T-helper 22 cell (primary cell): ENCODE results near the gene NTN1.

Experiments
- DNase-seq: peaks from one replicate; pipeline ENCODE4 v3.0.0-alpha.2; 2020; ENCODE audit warnings: low read depth

Gene NTN1

DNA sequence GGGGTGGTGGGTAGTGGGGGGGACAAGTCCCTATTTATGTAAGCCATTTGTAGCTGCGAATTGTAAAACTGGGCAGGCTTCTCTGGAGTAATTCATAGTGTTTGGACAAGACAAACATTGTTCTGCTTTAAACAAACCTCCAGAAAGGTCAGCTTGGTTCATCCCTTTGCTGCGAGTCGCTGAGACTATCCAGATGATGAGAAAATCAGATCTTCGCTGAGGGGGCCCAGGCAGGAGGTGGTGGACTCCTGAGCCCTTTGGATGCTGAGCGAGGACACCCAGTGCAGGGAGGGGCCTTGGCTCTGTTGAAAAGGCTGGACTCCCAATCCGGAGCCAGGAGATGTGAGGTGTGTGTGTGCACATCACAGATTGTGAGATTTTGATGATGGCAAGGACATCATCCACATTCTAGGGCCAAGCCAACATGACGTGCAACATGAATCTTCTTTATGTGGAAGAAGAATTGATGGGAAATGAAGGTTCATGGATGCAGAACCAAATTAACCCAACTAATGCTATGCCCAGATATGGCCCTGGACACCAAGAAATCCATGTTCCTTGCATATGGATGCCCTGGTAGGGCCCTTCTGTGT lies 15.0 kb upstream of the NTN1 start:
- no peak for DNase-seq

DNA sequence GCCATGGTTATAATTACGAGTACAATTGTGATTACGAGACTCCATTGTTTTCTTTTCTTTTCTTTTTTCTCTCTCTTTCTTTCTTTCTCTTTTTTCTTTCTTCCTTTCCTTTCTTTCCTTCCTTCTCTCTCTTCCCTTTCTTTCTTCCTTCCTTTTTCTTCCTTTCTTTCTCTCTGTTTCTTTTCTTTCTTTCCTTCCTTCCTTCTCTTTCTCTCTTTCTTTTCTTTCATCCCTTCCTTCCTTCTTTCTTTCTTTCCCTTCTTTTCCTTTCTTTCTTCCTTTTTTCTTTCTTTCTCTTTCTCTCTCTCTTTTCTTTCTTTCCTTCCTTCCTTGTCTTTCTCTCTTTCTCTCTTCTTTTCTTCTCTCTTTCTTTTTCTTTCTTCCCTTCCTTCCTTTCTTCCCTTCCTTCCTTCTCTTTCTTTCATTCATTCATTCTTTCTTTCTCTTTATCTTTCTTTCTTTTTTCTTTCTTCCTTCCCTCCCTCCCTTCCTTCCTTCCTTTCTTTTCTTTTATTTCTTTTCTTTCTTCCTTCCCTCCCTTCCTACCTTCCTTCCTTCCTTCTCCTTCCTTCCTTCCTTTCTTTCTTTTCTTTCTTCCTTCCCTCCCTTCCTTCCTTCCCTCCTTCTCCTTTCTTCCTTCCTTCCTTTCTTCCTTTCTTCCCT lies 14.1 kb upstream of the NTN1 start:
- DNase-seq = no peak

DNA sequence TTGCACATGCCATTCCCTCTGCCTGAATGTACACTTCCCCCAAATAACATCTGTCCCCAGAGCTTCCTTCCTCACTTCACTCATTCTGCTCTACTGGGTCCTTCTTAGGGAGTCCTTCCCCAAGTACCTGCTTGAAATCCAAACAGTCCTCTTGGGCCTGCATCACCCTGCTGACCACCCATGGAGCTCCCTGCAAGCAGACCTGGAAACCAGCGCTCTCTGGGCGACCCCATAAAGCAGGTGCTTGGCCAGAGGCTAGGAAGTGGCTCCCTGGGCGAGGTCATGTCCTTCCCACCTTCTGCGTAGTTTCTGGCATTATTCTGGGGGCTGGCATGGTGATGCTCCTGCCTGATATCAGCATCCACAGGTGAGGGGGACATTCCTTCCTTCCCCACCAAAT lies 12.2 kb upstream of the NTN1 start:
- no peak for DNase-seq

DNA sequence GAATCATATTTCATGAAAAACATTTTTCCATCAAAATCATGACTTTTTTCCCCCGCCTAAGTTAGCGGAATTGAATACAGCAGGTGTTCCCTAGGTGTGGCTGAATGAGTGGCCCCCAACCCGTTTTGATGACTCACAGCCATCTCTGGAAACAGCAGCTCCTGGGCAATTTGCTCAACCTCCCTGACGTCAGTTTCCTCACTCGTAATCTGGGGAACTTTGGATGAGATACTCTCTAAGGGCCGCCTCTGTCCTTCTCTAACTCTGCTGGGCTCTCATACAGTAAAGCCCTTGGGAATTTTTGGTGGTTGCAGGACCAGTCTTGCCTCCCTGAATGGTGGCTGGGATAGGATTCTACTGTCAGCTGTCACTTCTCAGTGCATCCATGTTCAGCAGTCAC lies 11.6 kb upstream of the NTN1 start:
- no peak for DNase-seq

GRCh38 chr17:9011001-9011400 lies 10.3 kb upstream of the NTN1 start:
- no peak for DNase-seq

DNA sequence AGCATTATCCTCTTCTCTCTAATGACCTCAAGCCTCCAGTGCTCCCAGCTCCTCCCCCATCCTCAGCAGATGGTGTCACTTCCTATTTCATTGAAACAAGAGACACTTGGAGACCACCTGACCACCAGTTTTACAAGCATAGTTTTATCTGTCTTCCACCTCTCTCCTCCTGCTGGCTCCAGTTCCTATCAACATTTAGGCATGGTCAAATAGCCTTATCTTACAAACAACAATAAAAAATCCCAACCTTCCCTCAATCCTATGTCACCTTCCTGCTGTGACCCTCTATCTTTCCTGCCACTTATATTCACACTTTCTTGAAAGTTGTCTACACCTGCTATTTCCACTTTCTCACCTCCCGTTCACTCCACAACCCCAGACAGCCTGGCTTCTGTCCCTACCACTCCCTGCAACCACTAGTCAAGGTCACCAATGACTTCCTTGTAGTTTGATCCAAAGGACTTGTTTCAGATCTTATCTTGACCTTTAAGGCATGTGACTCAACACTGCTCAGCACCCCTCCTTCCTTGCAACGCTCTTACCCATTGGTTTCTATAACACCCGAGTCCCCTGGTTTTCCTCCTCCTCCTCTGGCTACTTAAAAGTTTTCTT lies 4.3 kb upstream of the NTN1 start:
- no peak for DNase-seq

DNA sequence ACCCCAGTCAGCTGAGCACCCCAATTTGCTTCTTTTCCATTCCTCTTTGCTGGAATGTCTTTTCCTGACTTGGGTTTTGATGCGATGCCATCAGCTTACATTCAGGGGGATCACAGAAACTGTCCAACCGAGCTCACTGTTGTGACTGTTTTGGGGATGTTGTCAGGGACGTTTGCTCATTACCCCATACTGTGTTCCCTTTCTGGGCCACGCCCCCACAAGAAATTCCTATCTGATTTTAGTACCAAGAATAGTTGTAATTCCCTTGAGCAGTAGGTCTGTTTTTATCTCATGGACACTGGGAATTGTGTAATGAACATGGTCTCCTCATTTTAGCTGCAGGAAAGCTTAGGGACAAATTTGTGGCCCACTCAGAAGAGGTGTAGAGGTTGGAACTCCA lies 2.6 kb upstream of the NTN1 start:
- no peak for DNase-seq

- DNase-seq = no peak
These were observed 1.1 kb upstream of the NTN1 start for GRCh38 chr17:9020096-9020823.

DNA sequence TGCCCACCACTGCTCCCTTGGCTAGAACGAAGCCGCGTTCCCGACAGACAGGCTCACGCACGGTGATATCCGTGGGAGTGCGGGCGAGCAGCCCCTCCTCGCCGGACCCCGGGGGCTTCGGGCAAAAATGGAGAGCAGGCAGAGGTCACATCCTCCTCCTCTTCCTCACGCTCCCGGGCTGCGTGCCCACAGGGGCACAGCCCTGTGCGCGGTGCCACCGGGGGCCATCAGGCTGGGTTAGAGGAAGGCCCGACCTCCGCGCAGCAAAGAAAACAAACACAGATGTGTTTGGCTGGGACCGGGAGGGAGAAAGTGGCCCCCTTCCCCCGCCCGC lies 519 bp upstream of the NTN1 start:
- DNase-seq = no peak

GRCh38 chr17:9021992-9022572 lies 772 bp downstream of the NTN1 start:
- DNase-seq = no peak

- no peak for DNase-seq
These were observed 1.5 kb downstream of the NTN1 start for GRCh38 chr17:9022573-9023391.

DNA sequence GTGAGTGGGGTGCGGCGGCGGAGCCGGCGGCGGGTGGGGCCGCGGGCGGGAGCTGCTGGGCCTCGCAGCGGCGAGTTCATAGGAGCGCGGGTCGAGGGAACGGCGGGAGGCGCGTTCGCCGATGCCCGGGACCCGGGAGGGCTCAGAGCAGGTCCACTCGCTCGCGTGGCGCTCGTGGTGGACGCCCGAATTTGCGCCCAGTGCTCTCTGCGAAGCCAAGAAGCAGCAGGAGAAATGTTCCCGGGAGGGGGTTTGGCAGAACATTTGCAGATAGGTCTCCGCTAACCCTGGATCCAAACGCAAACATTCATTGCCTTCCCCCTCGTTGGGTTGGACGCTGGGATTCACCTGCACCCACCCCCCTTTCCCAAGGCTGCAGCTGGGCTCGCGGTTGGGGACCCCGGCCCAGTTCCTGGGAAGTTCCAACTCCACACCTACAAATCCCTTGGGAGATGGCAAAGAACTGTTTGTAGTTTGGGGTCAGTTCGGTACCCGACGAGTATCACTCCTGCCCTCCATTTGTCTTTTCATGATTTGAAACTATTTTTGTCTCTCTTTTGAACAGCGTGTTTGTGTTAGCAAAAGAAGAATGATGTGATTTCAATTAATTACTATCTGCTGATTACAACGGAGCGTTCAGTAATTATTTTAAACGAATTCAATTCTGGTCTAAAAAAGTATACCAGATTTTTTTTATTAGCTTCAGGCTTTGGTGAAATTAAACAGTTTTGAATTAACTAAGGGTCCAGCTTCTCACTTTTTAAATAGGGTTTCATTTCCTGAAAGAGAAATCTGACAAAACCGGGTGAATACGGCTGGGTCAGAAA lies 2.3 kb downstream of the NTN1 start:
- no peak for DNase-seq

DNA sequence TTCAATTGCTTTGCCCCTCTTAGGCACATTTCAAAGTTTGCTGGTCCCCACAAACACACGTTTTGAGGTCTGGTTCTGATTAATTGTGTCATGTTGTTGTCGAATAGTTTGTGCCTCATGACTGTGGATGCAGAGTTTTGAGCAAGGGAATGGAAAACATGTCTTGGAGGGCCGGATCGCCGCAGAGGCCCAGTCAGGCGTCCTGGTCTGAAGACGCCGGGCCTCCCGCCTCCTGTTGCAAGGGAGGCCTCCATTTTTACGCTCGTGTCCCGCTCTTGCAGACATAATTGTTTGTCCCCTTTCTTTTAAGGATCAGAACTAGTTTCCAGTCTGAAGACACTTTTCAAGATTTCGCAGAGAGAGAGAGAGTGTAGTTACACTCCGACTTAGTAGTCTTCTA lies 3.2 kb downstream of the NTN1 start:
- DNase-seq = no peak

- DNase-seq = no peak
These were observed 5.4 kb downstream of the NTN1 start for GRCh38 chr17:9026741-9027140.

GRCh38 chr17:9028202-9028987 lies 7.1 kb downstream of the NTN1 start:
- DNase-seq = no peak

DNA sequence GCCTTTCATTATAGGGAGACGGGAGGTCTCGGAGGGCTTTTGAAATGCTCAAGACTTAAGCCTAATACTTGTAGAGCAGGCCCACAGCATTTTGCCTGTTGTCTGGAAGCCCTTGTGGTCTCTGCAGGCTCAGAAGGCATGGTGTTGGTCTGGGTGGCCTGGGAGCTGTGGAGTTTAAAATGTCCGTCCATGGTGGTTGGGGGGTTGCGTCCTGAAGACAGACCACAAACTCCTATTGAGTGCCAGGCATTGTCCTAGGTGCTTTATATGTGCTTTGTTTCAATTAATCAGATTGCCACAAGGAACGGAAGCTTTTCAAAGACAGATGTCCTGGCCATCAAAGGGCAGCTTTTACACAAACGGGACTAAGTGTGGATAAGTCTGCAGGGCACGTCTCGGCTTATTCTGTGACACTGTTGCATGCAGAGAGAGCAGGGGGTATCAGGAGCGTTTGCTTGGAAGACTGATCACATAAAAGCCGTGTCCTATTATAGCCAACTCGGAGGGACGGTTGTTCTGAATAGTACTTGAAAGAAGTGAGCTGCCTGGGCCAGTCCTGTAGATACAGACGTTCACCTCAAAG lies 7.8 kb downstream of the NTN1 start:
- no peak for DNase-seq

- DNase-seq = no peak
These were observed 10.8 kb downstream of the NTN1 start for GRCh38 chr17:9032151-9032550.

DNA sequence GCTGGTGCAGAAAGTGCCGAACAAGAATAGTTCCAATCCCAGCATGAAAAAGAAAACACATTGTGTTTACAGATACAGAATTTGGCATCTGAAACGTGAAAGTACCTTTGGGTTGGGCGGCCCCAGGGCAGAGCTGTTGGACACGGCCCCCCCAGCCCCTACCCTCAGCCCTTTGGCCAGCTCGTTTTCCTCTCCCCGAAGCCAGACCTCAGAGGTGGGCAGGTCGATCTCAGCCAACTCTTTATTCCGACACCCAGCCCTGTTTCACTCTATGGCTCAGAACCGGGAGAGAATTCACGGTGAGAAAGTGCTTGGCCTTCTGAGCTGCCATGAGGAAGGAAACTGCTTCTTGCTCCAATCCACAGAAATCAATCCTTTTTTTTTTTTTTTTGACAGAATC lies 11.3 kb downstream of the NTN1 start:
- DNase-seq = no peak

GRCh38 chr17:9035249-9035648 lies 13.9 kb downstream of the NTN1 start:
- no peak for DNase-seq

DNA sequence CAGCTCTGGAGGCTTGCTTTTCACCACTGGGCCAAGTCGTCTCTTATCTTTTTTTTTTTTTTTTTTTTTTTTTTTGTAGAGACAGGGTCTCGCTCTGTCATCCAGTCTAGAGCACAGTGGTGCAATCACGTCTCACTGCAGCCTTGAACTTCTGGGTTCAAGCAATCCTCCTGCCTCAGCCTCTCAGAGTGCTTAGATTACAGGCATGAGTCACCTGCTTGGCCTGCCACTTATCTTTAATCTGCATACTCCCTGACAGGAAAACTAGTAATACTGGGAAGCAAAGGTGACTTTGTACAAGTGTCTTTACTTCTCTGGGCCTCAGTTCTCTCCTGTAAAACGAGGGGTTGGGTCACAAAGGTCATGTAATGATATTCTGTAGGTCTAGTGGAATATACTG lies 15.0 kb downstream of the NTN1 start:
- DNase-seq = no peak
